GM12865 (cell line): ENCODE results near the gene RBMX2.

Experiments
- DNase-seq: peaks from one replicate; pipeline ENCODE4 v3.0.0; 2010; ENCODE audit warnings: low read depth
- H3K4me3 ChIP-seq: 2 replicates; pipeline ENCODE4 v1.5.1; 2011; ENCODE audit warnings: mild to moderate bottlenecking, low read depth, low read length, control low read depth
- CTCF ChIP-seq: IDR thresholded peaks from 2 replicates; pipeline ENCODE4 v1.5.1; 2011; ENCODE audit warnings: low read length, control low read depth, low read depth, inconsistent platforms; ENCODE audit not compliant: insufficient read depth; ENCODE audit errors: missing control alignments

The RBMX2 gene

GRCh38 chrX:130395341-130395740 lies 6.4 kb upstream of the RBMX2 start:
- TF ChIP-seq CTCF, result no peak
- no peak for DNase-seq
- H3K4me3 ChIP-seq, result no peak overlapping the region

- TF ChIP-seq CTCF, result no peak
- no peak for DNase-seq
- peak overlapping the region; percentile 72 for H3K4me3 ChIP-seq
These were observed 459 bp downstream of the RBMX2 start for GRCh38 chrX:130402208-130402684.

GRCh38 chrX:130413415-130413814 lies 11.6 kb downstream of the RBMX2 start:
- no peak for TF ChIP-seq CTCF
- H3K4me3 ChIP-seq, result no peak overlapping the region
- no peak for DNase-seq

GRCh38 chrX:130414800-130415199 lies 13.0 kb downstream of the RBMX2 start:
- H3K4me3 ChIP-seq, result no peak overlapping the region
- no peak for TF ChIP-seq CTCF
- no peak for DNase-seq

GRCh38 chrX:130415201-130415600 lies 13.4 kb downstream of the RBMX2 start:
- DNase-seq, result no peak
- H3K4me3 ChIP-seq, result no peak overlapping the region
- no peak for TF ChIP-seq CTCF

GRCh38 chrX:130416785-130417184 lies 15.0 kb downstream of the RBMX2 start:
- TF ChIP-seq CTCF, result no peak
- H3K4me3 ChIP-seq, result no peak overlapping the region
- no peak for DNase-seq

- TF ChIP-seq CTCF, result no peak
- DNase-seq, result no peak
- H3K4me3 ChIP-seq, result no peak overlapping the region
These were observed 16.3 kb downstream of the RBMX2 start for GRCh38 chrX:130418066-130418465.
